Measurements from ENCODE around the gene TMEM81. TPM values are rescaled to one million over a fixed set of nuclear protein-coding genes. Genes with fewer than 3 reads are reported as not detected.

TMEM81 gene
- total and polyA plus RNA-seq, 4 donors: 0.78 to 2.8 (median 0.89) TPM

DNA sequence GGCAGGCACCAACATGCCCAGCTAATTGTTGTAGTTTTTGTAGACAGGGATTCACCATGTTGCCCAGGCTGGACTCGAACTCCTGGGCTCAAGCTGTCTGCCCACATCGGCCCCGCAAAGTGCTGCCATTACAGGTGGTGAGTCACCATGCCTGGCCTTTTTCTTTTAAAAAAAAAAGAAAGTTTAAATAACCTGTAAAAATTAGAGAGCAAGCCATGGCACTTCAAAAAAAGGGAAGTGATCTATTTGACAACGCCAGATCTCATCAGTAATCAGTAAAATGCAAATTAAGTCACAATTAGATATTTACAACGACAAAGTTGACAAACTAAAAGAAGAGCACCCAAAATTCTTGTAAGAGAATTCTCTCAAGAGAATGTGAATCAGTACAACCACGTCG, 40.5 kb upstream of the TMEM81 start:
- H3K36me3 ChIP-seq (ENCODE audit: control insufficient read depth in 4 of 4, insufficient read depth in 3 of 4, low read depth in 1 of 4, low read length in 3 of 4): no peaks in the 10 kb centered on the region
- H3K9ac ChIP-seq (ENCODE audit: low read depth in 1 of 2, low read length in 2 of 2): no peak overlapping the region
- WGBS: 86% methylated on average over 7 of the region's 7 CpGs

DNA sequence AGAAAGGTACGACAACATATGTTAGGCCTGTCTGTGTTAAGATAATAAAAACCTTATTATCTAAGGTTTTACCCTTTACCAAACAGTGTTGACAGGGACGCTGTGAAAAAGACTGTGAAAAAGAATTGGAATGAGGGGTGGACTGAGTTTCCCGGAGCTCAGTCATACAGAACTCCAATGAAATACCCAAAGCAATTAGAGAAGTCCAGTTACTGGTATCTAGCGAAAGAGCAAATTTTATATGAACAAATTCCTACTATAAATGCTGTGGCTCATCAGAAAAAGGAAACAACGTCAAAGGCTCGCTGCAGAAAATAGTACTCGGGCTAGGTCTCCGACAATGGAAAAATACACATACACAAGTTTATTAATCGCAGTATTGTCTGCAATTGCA, 38.2 kb upstream of the TMEM81 start:
- DNase-seq (ENCODE audit: low spot score): no peak
- H3K4me1 ChIP-seq (ENCODE audit: control insufficient read depth in 4 of 4, insufficient read depth in 4 of 4, low read length in 3 of 4): peaks cover 9 to 31% (median 22%) of the 10 kb centered on the region in 4 donors
- WGBS: 21% methylated on average over 9 of the region's 9 CpGs
- peaks cover 0 to 2% (median under 1%) of the 10 kb centered on the region in 4 donors for H3K36me3 ChIP-seq (ENCODE audit: control insufficient read depth in 4 of 4, insufficient read depth in 3 of 4, low read depth in 1 of 4, low read length in 3 of 4)
- H3K27ac ChIP-seq (ENCODE audit: low read depth in 1 of 2, low read length in 2 of 2): peak overlapping the region; percentile 97 to 99
- H3K9ac ChIP-seq (ENCODE audit: low read depth in 1 of 2, low read length in 2 of 2): peak overlapping the region; percentile 92 to 98
- H3K27me3 ChIP-seq (ENCODE audit: control insufficient read depth in 4 of 4, insufficient read depth in 4 of 4, low read length in 3 of 4): no peaks in the 10 kb centered on the region
- no peaks in the 10 kb centered on the region for H3K9me3 ChIP-seq (ENCODE audit: control insufficient read depth in 4 of 4, low read length in 3 of 4)
- peak overlapping the region; percentile 60 to 65 (median 64) for H3K4me3 ChIP-seq (ENCODE audit: low read depth in 1 of 3, low read length in 3 of 3)
- TF ChIP-seq NR2F2 (IDR thresholded peaks at IDR 0.05): no peak
- no peak for TF ChIP-seq HNF4A (conservative IDR thresholded peaks at IDR 0.05)
- TF ChIP-seq, protein P1, sequence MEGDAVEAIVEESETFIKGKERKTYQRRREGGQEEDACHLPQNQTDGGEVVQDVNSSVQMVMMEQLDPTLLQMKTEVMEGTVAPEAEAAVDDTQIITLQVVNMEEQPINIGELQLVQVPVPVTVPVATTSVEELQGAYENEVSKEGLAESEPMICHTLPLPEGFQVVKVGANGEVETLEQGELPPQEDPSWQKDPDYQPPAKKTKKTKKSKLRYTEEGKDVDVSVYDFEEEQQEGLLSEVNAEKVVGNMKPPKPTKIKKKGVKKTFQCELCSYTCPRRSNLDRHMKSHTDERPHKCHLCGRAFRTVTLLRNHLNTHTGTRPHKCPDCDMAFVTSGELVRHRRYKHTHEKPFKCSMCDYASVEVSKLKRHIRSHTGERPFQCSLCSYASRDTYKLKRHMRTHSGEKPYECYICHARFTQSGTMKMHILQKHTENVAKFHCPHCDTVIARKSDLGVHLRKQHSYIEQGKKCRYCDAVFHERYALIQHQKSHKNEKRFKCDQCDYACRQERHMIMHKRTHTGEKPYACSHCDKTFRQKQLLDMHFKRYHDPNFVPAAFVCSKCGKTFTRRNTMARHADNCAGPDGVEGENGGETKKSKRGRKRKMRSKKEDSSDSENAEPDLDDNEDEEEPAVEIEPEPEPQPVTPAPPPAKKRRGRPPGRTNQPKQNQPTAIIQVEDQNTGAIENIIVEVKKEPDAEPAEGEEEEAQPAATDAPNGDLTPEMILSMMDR (IDR thresholded peaks at IDR 0.05; ENCODE audit: low read depth, low read length, missing input control): no peak
- TF ChIP-seq EGR1 (IDR thresholded peaks at IDR 0.05; ENCODE audit: low read depth in 2 of 2): no peak
- TF ChIP-seq, protein P2, sequence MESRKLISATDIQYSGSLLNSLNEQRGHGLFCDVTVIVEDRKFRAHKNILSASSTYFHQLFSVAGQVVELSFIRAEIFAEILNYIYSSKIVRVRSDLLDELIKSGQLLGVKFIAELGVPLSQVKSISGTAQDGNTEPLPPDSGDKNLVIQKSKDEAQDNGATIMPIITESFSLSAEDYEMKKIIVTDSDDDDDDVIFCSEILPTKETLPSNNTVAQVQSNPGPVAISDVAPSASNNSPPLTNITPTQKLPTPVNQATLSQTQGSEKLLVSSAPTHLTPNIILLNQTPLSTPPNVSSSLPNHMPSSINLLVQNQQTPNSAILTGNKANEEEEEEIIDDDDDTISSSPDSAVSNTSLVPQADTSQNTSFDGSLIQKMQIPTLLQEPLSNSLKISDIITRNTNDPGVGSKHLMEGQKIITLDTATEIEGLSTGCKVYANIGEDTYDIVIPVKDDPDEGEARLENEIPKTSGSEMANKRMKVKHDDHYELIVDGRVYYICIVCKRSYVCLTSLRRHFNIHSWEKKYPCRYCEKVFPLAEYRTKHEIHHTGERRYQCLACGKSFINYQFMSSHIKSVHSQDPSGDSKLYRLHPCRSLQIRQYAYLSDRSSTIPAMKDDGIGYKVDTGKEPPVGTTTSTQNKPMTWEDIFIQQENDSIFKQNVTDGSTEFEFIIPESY (IDR thresholded peaks at IDR 0.05): no peak
- no peak for TF ChIP-seq RAD21 (IDR thresholded peaks at IDR 0.05)
- TF ChIP-seq, protein P3, sequence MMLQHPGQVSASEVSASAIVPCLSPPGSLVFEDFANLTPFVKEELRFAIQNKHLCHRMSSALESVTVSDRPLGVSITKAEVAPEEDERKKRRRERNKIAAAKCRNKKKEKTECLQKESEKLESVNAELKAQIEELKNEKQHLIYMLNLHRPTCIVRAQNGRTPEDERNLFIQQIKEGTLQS (IDR thresholded peaks at IDR 0.05): no peak
- no peak for TF ChIP-seq FOXA1 (IDR thresholded peaks at IDR 0.05)

More for the DNA sequence above, 40.5 kb upstream of the TMEM81 start:
- Histone ChIP-seq H3K27ac (ENCODE audit: low read depth in 1 of 2, low read length in 2 of 2) (no peak overlapping the region), H3K9me3 (ENCODE audit: control insufficient read depth in 4 of 4, low read length in 3 of 4) (no peaks in the 10 kb centered on the region), H3K4me1 (ENCODE audit: control insufficient read depth in 4 of 4, insufficient read depth in 4 of 4, low read length in 3 of 4) (peaks cover 9 to 26% (median 24%) of the 10 kb centered on the region in 4 donors), H3K27me3 (ENCODE audit: control insufficient read depth in 4 of 4, insufficient read depth in 4 of 4, low read length in 3 of 4) (no peaks in the 10 kb centered on the region), H3K4me3 (ENCODE audit: low read depth in 1 of 3, low read length in 3 of 3) (no peak overlapping the region)
- no peak for DNase-seq (ENCODE audit: low spot score)
- TF ChIP-seq, protein P4, sequence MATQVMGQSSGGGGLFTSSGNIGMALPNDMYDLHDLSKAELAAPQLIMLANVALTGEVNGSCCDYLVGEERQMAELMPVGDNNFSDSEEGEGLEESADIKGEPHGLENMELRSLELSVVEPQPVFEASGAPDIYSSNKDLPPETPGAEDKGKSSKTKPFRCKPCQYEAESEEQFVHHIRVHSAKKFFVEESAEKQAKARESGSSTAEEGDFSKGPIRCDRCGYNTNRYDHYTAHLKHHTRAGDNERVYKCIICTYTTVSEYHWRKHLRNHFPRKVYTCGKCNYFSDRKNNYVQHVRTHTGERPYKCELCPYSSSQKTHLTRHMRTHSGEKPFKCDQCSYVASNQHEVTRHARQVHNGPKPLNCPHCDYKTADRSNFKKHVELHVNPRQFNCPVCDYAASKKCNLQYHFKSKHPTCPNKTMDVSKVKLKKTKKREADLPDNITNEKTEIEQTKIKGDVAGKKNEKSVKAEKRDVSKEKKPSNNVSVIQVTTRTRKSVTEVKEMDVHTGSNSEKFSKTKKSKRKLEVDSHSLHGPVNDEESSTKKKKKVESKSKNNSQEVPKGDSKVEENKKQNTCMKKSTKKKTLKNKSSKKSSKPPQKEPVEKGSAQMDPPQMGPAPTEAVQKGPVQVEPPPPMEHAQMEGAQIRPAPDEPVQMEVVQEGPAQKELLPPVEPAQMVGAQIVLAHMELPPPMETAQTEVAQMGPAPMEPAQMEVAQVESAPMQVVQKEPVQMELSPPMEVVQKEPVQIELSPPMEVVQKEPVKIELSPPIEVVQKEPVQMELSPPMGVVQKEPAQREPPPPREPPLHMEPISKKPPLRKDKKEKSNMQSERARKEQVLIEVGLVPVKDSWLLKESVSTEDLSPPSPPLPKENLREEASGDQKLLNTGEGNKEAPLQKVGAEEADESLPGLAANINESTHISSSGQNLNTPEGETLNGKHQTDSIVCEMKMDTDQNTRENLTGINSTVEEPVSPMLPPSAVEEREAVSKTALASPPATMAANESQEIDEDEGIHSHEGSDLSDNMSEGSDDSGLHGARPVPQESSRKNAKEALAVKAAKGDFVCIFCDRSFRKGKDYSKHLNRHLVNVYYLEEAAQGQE (IDR thresholded peaks at IDR 0.05): no peak
- TF ChIP-seq, protein P3 (IDR thresholded peaks at IDR 0.05): no peak
- TF ChIP-seq FOXA2 (IDR thresholded peaks at IDR 0.05) (no peak), RAD21 (IDR thresholded peaks at IDR 0.05) (no peak), SP1 (IDR thresholded peaks at IDR 0.05) (no peak), GABPA (IDR thresholded peaks at IDR 0.05 in 1 of 2, conservative IDR thresholded peaks at IDR 0.05 in 1 of 2) (no peak), NR2F2 (IDR thresholded peaks at IDR 0.05) (no peak), JUND (IDR thresholded peaks at IDR 0.05) (no peak), HNF4A (conservative IDR thresholded peaks at IDR 0.05) (no peak), EGR1 (IDR thresholded peaks at IDR 0.05; ENCODE audit: low read depth in 2 of 2) (no peak), YY1 (IDR thresholded peaks at IDR 0.05) (no peak)
- TF ChIP-seq, protein P2 (IDR thresholded peaks at IDR 0.05): no peak
- TF ChIP-seq, protein P1 (IDR thresholded peaks at IDR 0.05; ENCODE audit: low read depth, low read length, missing input control): no peak
- TF ChIP-seq, protein P5, sequence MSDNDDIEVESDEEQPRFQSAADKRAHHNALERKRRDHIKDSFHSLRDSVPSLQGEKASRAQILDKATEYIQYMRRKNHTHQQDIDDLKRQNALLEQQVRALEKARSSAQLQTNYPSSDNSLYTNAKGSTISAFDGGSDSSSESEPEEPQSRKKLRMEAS (IDR thresholded peaks at IDR 0.05): no peak
